22Rv1 (cell line): ENCODE measurements around the gene CNGB1.
"Not testable (repeated sequence)": the region's sequence is repeated elsewhere in the genome, so short reads cannot be mapped to it uniquely, and the experiment has no call there.

Experiments
- ZFX ChIP-seq: fragments of 450-650 bp; IDR thresholded peaks from 2 replicates; pipeline ENCODE4 v1.6.1; 2017; ENCODE audit warnings: antibody characterized with exemption, borderline replicate concordance
- TF ChIP-seq, protein P1 (sequence below): fragments of 450-650 bp; IDR thresholded peaks from 2 replicates; pipeline ENCODE4 v1.5.1; 2017; ENCODE audit warnings: mild to moderate bottlenecking

DNA sequence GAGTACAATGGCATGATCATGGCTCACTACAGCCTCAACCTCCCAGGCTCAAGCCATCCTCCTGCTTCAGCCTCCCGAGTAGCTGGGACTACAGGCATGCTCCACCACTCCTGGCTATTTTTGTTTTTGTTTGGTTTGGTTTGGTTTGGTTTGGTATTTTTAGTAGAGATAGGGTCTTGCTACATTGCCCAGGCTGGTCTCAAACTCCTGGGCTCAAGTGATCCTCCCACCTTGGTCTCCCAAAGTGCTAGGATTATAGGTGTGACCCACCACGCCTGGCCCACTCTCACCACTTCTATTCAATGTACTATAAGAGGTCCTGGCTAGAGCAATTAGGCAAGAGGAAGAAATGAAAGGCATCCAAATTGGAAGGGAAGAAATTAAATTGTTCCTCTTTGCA is 29.0 kb downstream of the CNGB1 start:
- TF ChIP-seq, protein P1, sequence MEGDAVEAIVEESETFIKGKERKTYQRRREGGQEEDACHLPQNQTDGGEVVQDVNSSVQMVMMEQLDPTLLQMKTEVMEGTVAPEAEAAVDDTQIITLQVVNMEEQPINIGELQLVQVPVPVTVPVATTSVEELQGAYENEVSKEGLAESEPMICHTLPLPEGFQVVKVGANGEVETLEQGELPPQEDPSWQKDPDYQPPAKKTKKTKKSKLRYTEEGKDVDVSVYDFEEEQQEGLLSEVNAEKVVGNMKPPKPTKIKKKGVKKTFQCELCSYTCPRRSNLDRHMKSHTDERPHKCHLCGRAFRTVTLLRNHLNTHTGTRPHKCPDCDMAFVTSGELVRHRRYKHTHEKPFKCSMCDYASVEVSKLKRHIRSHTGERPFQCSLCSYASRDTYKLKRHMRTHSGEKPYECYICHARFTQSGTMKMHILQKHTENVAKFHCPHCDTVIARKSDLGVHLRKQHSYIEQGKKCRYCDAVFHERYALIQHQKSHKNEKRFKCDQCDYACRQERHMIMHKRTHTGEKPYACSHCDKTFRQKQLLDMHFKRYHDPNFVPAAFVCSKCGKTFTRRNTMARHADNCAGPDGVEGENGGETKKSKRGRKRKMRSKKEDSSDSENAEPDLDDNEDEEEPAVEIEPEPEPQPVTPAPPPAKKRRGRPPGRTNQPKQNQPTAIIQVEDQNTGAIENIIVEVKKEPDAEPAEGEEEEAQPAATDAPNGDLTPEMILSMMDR, result not testable (repeated sequence)
- TF ChIP-seq ZFX, result not testable (repeated sequence)
